Nephron progenitor cell (in vitro differentiated cells): ENCODE measurements around the gene SPOP.
"Not testable (repeated sequence)": the region's sequence is repeated elsewhere in the genome, so short reads cannot be mapped to it uniquely, and the experiment has no call there.

ENCODE experiments used
- DNase-seq: peaks from one replicate; pipeline ENCODE4 v3.0.0; 2021
- H3K27ac Mint-ChIP-seq: 2 replicates; pipeline ENCODE4 v1.8.0; 2021; ENCODE audit warnings: mild to moderate bottlenecking, moderate library complexity, mixed read lengths
- H3K27me3 Mint-ChIP-seq: 2 replicates; pipeline ENCODE4 v1.8.0; 2021; ENCODE audit warnings: mild to moderate bottlenecking, low read depth, mixed read lengths; ENCODE audit not compliant: poor library complexity
- H3K36me3 Mint-ChIP-seq: 2 replicates; pipeline ENCODE4 v1.8.0; 2021; ENCODE audit warnings: low read depth, mixed read lengths
- H3K4me1 Mint-ChIP-seq: 2 replicates; pipeline ENCODE4 v1.8.0; 2021; ENCODE audit warnings: mixed read lengths
- H3K4me3 Mint-ChIP-seq: 2 replicates; pipeline ENCODE4 v1.8.0; 2021; ENCODE audit warnings: mild to moderate bottlenecking, moderate library complexity, mixed read lengths
- H3K9me3 Mint-ChIP-seq: 2 replicates; pipeline ENCODE4 v1.8.0; 2021; ENCODE audit warnings: mild to moderate bottlenecking, moderate library complexity, mixed read lengths
- CTCF ChIP-seq: fragments of 200-600 bp; sonication (generic); IDR thresholded peaks from 2 replicates; pipeline ENCODE4 v1.5.0; 2021; ENCODE audit warnings: antibody characterized with exemption

SPOP gene

GRCh38 chr17:49572806-49573420, 105.0 kb downstream of the SPOP start:
- TF ChIP-seq CTCF = no peak
- Mint-ChIP-seq H3K4me3 (no peak overlapping the region), H3K27ac (no peak overlapping the region), H3K36me3 (no peaks in the 10 kb centered on the region), H3K4me1 (peaks cover 15% of the 10 kb centered on the region), H3K9me3 (no peaks in the 10 kb centered on the region), H3K27me3 (peaks cover 61% of the 10 kb centered on the region)
- DNase-seq = no peak

- H3K27ac Mint-ChIP-seq = no peak overlapping the region
These were observed 105.7 kb downstream of the SPOP start for GRCh38 chr17:49572226-49572625.

GRCh38 chr17:49571764-49572163, 106.1 kb downstream of the SPOP start:
- TF ChIP-seq CTCF = no peak
- no peak overlapping the region for H3K4me3 Mint-ChIP-seq
- H3K9me3 Mint-ChIP-seq = no peaks in the 10 kb centered on the region
- peaks cover 4% of the 10 kb centered on the region for H3K4me1 Mint-ChIP-seq
- peaks cover 66% of the 10 kb centered on the region for H3K27me3 Mint-ChIP-seq
- no peak for DNase-seq
- H3K36me3 Mint-ChIP-seq = no peaks in the 10 kb centered on the region
- no peak overlapping the region for H3K27ac Mint-ChIP-seq

More at GRCh38 chr17:49572226-49572625, 105.7 kb downstream of the SPOP start:
- Mint-ChIP-seq H3K27me3 (peaks cover 66% of the 10 kb centered on the region), H3K4me1 (peaks cover 8% of the 10 kb centered on the region), H3K36me3 (no peaks in the 10 kb centered on the region), H3K9me3 (no peaks in the 10 kb centered on the region), H3K4me3 (no peak overlapping the region)
- DNase-seq = no peak
- no peak for TF ChIP-seq CTCF

GRCh38 chr17:49571283-49571682, 106.6 kb downstream of the SPOP start:
- DNase-seq = no peak
- no peak for TF ChIP-seq CTCF
- Mint-ChIP-seq H3K27me3 (peaks cover 71% of the 10 kb centered on the region), H3K27ac (no peak overlapping the region), H3K36me3 (no peaks in the 10 kb centered on the region), H3K4me3 (no peak overlapping the region), H3K4me1 (peaks cover 4% of the 10 kb centered on the region), H3K9me3 (no peaks in the 10 kb centered on the region)

GRCh38 chr17:49570540-49571242, 107.2 kb downstream of the SPOP start:
- Mint-ChIP-seq H3K27ac (no peak overlapping the region), H3K9me3 (no peaks in the 10 kb centered on the region), H3K4me1 (peaks cover 9% of the 10 kb centered on the region), H3K36me3 (no peaks in the 10 kb centered on the region), H3K4me3 (peak overlapping the region; percentile 62), H3K27me3 (peaks cover 77% of the 10 kb centered on the region)
- TF ChIP-seq CTCF = no peak
- DNase-seq = no peak

GRCh38 chr17:49568695-49569047, 109.2 kb downstream of the SPOP start:
- H3K27me3 Mint-ChIP-seq = peaks cover 82% of the 10 kb centered on the region
- not testable (repeated sequence) for H3K4me3 Mint-ChIP-seq, H3K36me3 Mint-ChIP-seq, H3K9me3 Mint-ChIP-seq, H3K27ac Mint-ChIP-seq, H3K4me1 Mint-ChIP-seq, DNase-seq
